K562 (cell line): Measurements from ENCODE around the gene NMNAT3. TPM values are rescaled to one million over a fixed set of nuclear protein-coding genes. Genes with fewer than 3 reads are reported as not detected.

ENCODE experiments used
- ATAC-seq: fragments of 200-7000 bp; cut with Tn5 transposase; 3 replicates; pipeline ENCODE4 v1.9.1; 2020; ENCODE audit warnings: moderate library complexity
- BruUV-seq: library from RNA; stranded (reverse); fragments of 400-500 nt; replicated peaks from 2 replicates; lab custom pipeline; 2021; lab: Mats Ljungman, UMichigan
- CTCF ChIA-PET: fragments of 300-600 bp; formaldehyde crosslinking; extraction: SDS; loops from one replicate; lab custom pipeline; 2021; ENCODE audit warnings: low intra/inter-chr PET ratio; lab: Yijun Ruan, JAX
- POLR2A ChIA-PET: fragments of 300-600, 350-650 bp; sonication (Branson Sonifier 250); formaldehyde crosslinking; extraction: SDS; loops from one replicate; lab custom pipeline; 2021; ENCODE audit warnings: antibody characterized with exemption, inconsistent platforms; lab: Yijun Ruan, JAX
- DNase-seq, 4 experiments: peaks; one replicate each; pipeline versions ENCODE4 v3.0.0 to v3.0.0-alpha.2; 2011 to 2018; ENCODE audit warnings: low spot score in 3 of 4, mixed read lengths in 3 of 4; ENCODE audit errors: extremely low read depth in 1 of 4
- FAIRE-seq: peaks from 2 replicates; lab custom pipeline; 2011; peaks lifted over from hg19 to GRCh38; lab: Jason Lieb, UNC
- H2AFZ ChIP-seq: 2 replicates; pipeline ENCODE4 v1.6.0; 2011; ENCODE audit warnings: low read depth, low read length, control low read depth, inconsistent platforms
- H3K27ac ChIP-seq: fragments of 200-600 bp; 3 replicates; pipeline ENCODE4 v1.8.0; 2011; ENCODE audit warnings: low read depth, mild to moderate bottlenecking, control low read depth, inconsistent platforms, low read length, moderate library complexity, mixed read lengths; ENCODE audit errors: extremely low read depth
- H3K27me3 ChIP-seq, 2 experiments: fragments of 300-600 bp in 1 of 2; 2 replicates in 1 of 2; 3 replicates in 1 of 2; pipeline versions ENCODE4 v1.6.0 to v1.8.0; 2011; ENCODE audit warnings: inconsistent platforms in 2 of 2, low read length in 2 of 2, mild to moderate bottlenecking in 1 of 2, mixed read lengths in 1 of 2, moderate library complexity in 1 of 2; ENCODE audit not compliant: control insufficient read depth in 2 of 2, insufficient read depth in 2 of 2
- H3K36me3 ChIP-seq: fragments of 300-600 bp; 3 replicates; pipeline ENCODE4 v1.8.0; 2011; ENCODE audit warnings: mild to moderate bottlenecking, low read length, inconsistent platforms; ENCODE audit not compliant: control insufficient read depth, insufficient read depth
- H3K4me1 ChIP-seq, 2 experiments: fragments of 200-600 bp in 1 of 2; replicated peaks in 1 of 2; 2 replicates in 1 of 2; 3 replicates in 1 of 2; pipeline versions ENCODE4 v1.5.1 to v1.8.0; 2011; ENCODE audit warnings: inconsistent platforms in 2 of 2, low read length in 2 of 2, mild to moderate bottlenecking in 1 of 2, mixed read lengths in 1 of 2, moderate library complexity in 1 of 2; ENCODE audit not compliant: control insufficient read depth in 2 of 2, insufficient read depth in 2 of 2
- H3K4me2 ChIP-seq: 2 replicates; pipeline ENCODE4 v1.6.1; 2011; ENCODE audit warnings: low read length, control low read depth, inconsistent platforms, mixed read lengths; ENCODE audit not compliant: insufficient read depth
- H3K4me3 ChIP-seq: fragments of 200-600 bp; sonication (generic), shearing (Covaris generic); 2 replicates; pipeline ENCODE4 v1.5.1; 2016; ENCODE audit warnings: control low read depth, inconsistent platforms
- H3K79me2 ChIP-seq: fragments of 200-600 bp; 3 replicates; pipeline ENCODE4 v1.8.0; 2011; ENCODE audit warnings: low read length, inconsistent platforms; ENCODE audit not compliant: control insufficient read depth, insufficient read depth
- H3K9ac ChIP-seq, 2 experiments: 2 replicates each; pipeline versions ENCODE4 v1.6.0 to v1.6.1; 2011; ENCODE audit warnings: low read depth in 2 of 2, low read length in 2 of 2, control low read depth in 1 of 2, inconsistent platforms in 1 of 2, mild to moderate bottlenecking in 1 of 2, mixed read lengths in 1 of 2; ENCODE audit not compliant: insufficient read depth in 1 of 2
- H3K9me1 ChIP-seq: one replicate; pipeline ENCODE4 v1.6.0; 2011; ENCODE audit warnings: inconsistent platforms, mild to moderate bottlenecking, low read length, moderate library complexity; ENCODE audit not compliant: control insufficient read depth, insufficient read depth
- H3K9me3 ChIP-seq: replicated peaks from 2 replicates; pipeline ENCODE4 v1.5.1; 2011; ENCODE audit warnings: low read depth, low read length, inconsistent platforms; ENCODE audit not compliant: control insufficient read depth, insufficient read depth
- H4K20me1 ChIP-seq: replicated peaks from 2 replicates; pipeline ENCODE4 v1.6.1; 2011; ENCODE audit warnings: low read length, inconsistent platforms, mixed read lengths; ENCODE audit not compliant: control insufficient read depth, insufficient read depth
- E2F3 ChIP-seq: fragments of 250-450 bp; sonication (Bioruptor Pico); IDR thresholded peaks from 2 replicates; pipeline ENCODE4 v1.4.0; 2020; ENCODE audit warnings: mild to moderate bottlenecking
- FOXK2 ChIP-seq, 2 experiments: fragments of 450-650 bp; IDR thresholded peaks in 1 of 2; conservative IDR thresholded peaks in 1 of 2; 2 replicates each; pipeline ENCODE4 v1.6.1; 2016; ENCODE audit warnings: low read depth in 2 of 2, mild to moderate bottlenecking in 1 of 2
- NFIC ChIP-seq: fragments of 450-650 bp; IDR thresholded peaks from 2 replicates; pipeline ENCODE4 v1.6.1; 2017; ENCODE audit warnings: mild to moderate bottlenecking, inconsistent platforms
- OTX1 ChIP-seq: fragments of 450-650 bp; formaldehyde crosslinking; IDR thresholded peaks from 2 replicates; pipeline ENCODE4 v1.4.0; 2022; ENCODE audit warnings: mild to moderate bottlenecking
- RFX1 ChIP-seq: fragments of 450-650 bp; IDR thresholded peaks from 2 replicates; pipeline ENCODE4 v1.6.1; 2016; ENCODE audit warnings: mild to moderate bottlenecking, moderate library complexity
- SP2 ChIP-seq: IDR thresholded peaks from 2 replicates; pipeline ENCODE4 v1.6.1; 2011; ENCODE audit warnings: mild to moderate bottlenecking, low read depth, low read length, moderate library complexity; ENCODE audit not compliant: poor library complexity, severe bottlenecking; ENCODE audit errors: extremely low read depth
- TAF9B ChIP-seq: fragments of 450-650 bp; IDR thresholded peaks from 2 replicates; pipeline ENCODE4 v1.6.1; 2018; ENCODE audit warnings: mild to moderate bottlenecking; ENCODE audit not compliant: partially characterized antibody
- THRAP3 ChIP-seq: fragments of 450-650 bp; IDR thresholded peaks from 2 replicates; pipeline ENCODE4 v1.6.1; 2016; ENCODE audit warnings: mild to moderate bottlenecking, inconsistent platforms, borderline replicate concordance
- ZBTB8A ChIP-seq: fragments of 450-650 bp; IDR thresholded peaks from 2 replicates; pipeline ENCODE4 v1.6.1; 2018; ENCODE audit warnings: mild to moderate bottlenecking, moderate library complexity; ENCODE audit not compliant: partially characterized antibody
- ZNF133 ChIP-seq: fragments of 250-450 bp; sonication (Bioruptor Pico); IDR thresholded peaks from 2 replicates; pipeline ENCODE4 v1.4.0; 2020; ENCODE audit warnings: mild to moderate bottlenecking
- ZNF354B ChIP-seq: fragments of 250-450 bp; sonication (Bioruptor Pico); IDR thresholded peaks from 2 replicates; pipeline ENCODE4 v1.4.0; 2020
- WGBS: fragments of 100-300 bp; shearing (Covaris generic); methylation state at CpG from one replicate; pipeline ENCODE4 v1.1.6; 2016; ENCODE audit warnings: low coverage, mixed read lengths; ENCODE audit not compliant: insufficient coverage; ENCODE audit errors: missing lambda C conversion rate; 5-methylcytosine and 5-hydroxymethylcytosine counted together
- in situ Hi-C: fragments of 300-500 bp; cut with MboI; formaldehyde crosslinking; loops from 4 replicates; pipeline ENCODE4 v1.15.0; 2018; ENCODE audit warnings: inconsistent platforms, mixed read lengths
- intact Hi-C: fragments of 100-400 bp; cut with micrococcal nuclease; formaldehyde crosslinking; loops from 2 replicates; pipeline ENCODE4 v1.14.2; 2022
- polyA plus RNA-seq, 8 experiments: library from polyadenylated mRNA; depleted of rRNA in 4 of 8; stranded (reverse) in 5 of 8; unstranded in 3 of 8; fragments of >200 nt; fragmentation: Nextera tagmentation in 2 of 8; fragmentation: Illumina TruSeq in 1 of 8; extraction: Ambion mirVana in 2 of 8; extraction: Trizol in 1 of 8; gene quantifications; 2 replicates each; pipeline versions ENCODE4 v1.2.1 to v1.2.3, GENCODE V29; 2011 to 2014; ENCODE audit warnings: inconsistent platforms in 1 of 8, missing spikeins in 1 of 8
- total RNA-seq, 7 experiments: library from RNA; depleted of rRNA in 6 of 7; stranded (reverse); fragments of >200 nt in 6 of 7; fragmentation: Illumina TruSeq in 2 of 7; extraction: Trizol in 2 of 7; gene quantifications; 2 replicates each; pipeline versions ENCODE4 v1.2.1 to v1.2.3, GENCODE V29; 2011 to 2021; ENCODE audit warnings: low replicate concordance in 1 of 7
- TF ChIP-seq, protein P1 (sequence below): fragments of 450-650 bp; conservative IDR thresholded peaks from 2 replicates; pipeline ENCODE4 v1.6.1; 2016; ENCODE audit warnings: missing genetic modification characterization, low read depth, mild to moderate bottlenecking, missing compliant biosample characterization, moderate library complexity
- TF ChIP-seq, protein P2 (sequence below): fragments of 250-450 bp; sonication (Bioruptor Pico); IDR thresholded peaks from 2 replicates; pipeline ENCODE4 v1.8.0; 2021; ENCODE audit warnings: moderate library complexity, mild to moderate bottlenecking, inconsistent platforms
- TF ChIP-seq, protein P3 (sequence below): fragments of 450-650 bp; formaldehyde crosslinking; IDR thresholded peaks from 2 replicates; pipeline ENCODE4 v1.4.0; 2020; ENCODE audit warnings: mild to moderate bottlenecking, moderate library complexity

NMNAT3 gene
- total and polyA plus RNA-seq, 9 of the 15 experiments (the other 6 are each of a cell fraction or from before 2014, with no cell fraction given), result 2.3 to 12.5 (median 6.6) TPM

DNA sequence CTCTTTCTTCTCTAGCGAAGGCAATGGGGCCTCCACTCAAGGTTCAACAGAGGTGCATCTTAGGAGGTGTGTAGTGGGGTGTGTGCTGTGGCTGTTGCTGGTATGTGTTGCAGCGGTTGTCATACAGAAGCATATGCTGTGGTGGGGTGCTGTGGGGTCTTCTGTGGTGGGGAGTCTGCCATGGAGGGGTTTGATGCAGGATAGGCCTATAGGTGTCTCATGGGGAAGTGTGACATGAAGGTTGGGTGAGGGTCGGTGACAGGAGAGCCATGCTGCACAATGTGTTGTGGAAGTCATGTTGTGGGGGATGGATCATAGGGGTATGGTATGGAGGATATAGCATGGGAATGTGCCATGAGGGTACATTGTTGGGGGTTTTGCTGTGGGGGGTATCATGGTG lies 20.3 kb downstream of the NMNAT3 start:
- H3K4me3 ChIP-seq, result no peak overlapping the region
- H3K27ac ChIP-seq, result no peak overlapping the region
- DNase-seq (no peak), FAIRE-seq (no peak), ATAC-seq (no peak)
- no peaks in the 10 kb centered on the region for H3K79me2 ChIP-seq
- ChIA-PET CTCF (no interaction called here), POLR2A (no interaction called here)
- no peak overlapping the region for H2AFZ ChIP-seq
- no peaks in the 10 kb centered on the region for H3K9me3 ChIP-seq
- no peak overlapping the region for H3K4me2 ChIP-seq
- H3K4me1 ChIP-seq, result peaks cover 0 to 4% of the 10 kb centered on the region in 2 experiments; a peak in 1 of 5 replicates
- intact Hi-C loops (no loop called here), in situ Hi-C loops (no loop called here)
- H3K27me3 ChIP-seq, result peaks cover 3 to 8% of the 10 kb centered on the region in 2 experiments; a peak in 2 of 5 replicates
- H3K9ac ChIP-seq, result no peak overlapping the region
- H4K20me1 ChIP-seq, result peaks cover 7% of the 10 kb centered on the region; the same call in 1 of the 2 replicates
- no peaks in the 10 kb centered on the region for H3K9me1 ChIP-seq
- TF ChIP-seq NFIC (no peak), ZNF354B (CRISPR knock-in tag) (no peak), THRAP3 (no peak), TAF9B (no peak), ZBTB8A (no peak), OTX1 (CRISPR knock-in tag) (no peak), E2F3 (CRISPR knock-in tag) (no peak), FOXK2 (conservative IDR thresholded peaks at IDR 0.05 in 1 of 2, IDR thresholded peaks at IDR 0.05 in 1 of 2; ENCODE audit: low read depth in 2 of 2) (no peak), SP2 (no peak), ZNF133 (CRISPR knock-in tag) (no peak), RFX1 (no peak)
- TF ChIP-seq, protein P1, sequence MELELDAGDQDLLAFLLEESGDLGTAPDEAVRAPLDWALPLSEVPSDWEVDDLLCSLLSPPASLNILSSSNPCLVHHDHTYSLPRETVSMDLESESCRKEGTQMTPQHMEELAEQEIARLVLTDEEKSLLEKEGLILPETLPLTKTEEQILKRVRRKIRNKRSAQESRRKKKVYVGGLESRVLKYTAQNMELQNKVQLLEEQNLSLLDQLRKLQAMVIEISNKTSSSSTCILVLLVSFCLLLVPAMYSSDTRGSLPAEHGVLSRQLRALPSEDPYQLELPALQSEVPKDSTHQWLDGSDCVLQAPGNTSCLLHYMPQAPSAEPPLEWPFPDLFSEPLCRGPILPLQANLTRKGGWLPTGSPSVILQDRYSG (tag), result no peak
- TF ChIP-seq, protein P2, sequence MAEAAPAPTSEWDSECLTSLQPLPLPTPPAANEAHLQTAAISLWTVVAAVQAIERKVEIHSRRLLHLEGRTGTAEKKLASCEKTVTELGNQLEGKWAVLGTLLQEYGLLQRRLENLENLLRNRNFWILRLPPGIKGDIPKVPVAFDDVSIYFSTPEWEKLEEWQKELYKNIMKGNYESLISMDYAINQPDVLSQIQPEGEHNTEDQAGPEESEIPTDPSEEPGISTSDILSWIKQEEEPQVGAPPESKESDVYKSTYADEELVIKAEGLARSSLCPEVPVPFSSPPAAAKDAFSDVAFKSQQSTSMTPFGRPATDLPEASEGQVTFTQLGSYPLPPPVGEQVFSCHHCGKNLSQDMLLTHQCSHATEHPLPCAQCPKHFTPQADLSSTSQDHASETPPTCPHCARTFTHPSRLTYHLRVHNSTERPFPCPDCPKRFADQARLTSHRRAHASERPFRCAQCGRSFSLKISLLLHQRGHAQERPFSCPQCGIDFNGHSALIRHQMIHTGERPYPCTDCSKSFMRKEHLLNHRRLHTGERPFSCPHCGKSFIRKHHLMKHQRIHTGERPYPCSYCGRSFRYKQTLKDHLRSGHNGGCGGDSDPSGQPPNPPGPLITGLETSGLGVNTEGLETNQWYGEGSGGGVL (CRISPR knock-in tag), result no peak
- TF ChIP-seq, protein P3, sequence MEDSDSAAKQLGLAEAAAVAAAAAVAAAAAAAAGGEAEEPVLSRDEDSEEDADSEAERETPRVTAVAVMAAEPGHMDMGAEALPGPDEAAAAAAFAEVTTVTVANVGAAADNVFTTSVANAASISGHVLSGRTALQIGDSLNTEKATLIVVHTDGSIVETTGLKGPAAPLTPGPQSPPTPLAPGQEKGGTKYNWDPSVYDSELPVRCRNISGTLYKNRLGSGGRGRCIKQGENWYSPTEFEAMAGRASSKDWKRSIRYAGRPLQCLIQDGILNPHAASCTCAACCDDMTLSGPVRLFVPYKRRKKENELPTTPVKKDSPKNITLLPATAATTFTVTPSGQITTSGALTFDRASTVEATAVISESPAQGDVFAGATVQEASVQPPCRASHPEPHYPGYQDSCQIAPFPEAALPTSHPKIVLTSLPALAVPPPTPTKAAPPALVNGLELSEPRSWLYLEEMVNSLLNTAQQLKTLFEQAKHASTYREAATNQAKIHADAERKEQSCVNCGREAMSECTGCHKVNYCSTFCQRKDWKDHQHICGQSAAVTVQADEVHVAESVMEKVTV (CRISPR knock-in tag), result no peak
- no TSS peak for BruUV-seq
- WGBS, result 20% methylated on average over 3 of the region's 3 CpGs
- no peaks in the 10 kb centered on the region for H3K36me3 ChIP-seq
